GM23338 (cell line): ENCODE data around the gene RFNG. TPM values are rescaled to one million over a fixed set of nuclear protein-coding genes. Genes with fewer than 3 reads are reported as not detected.

Experiments used
- ATAC-seq: fragments of 200-7000 bp; cut with Tn5 transposase; 3 replicates; pipeline ENCODE4 v1.9.1; 2020
- DNase-seq: peaks from one replicate; pipeline ENCODE4 v3.0.0-alpha.2; 2015; ENCODE audit warnings: low spot score
- H2AFZ ChIP-seq: fragments of 200-600 bp; sonication (generic); 2 replicates; pipeline ENCODE4 v1.8.0; 2016; ENCODE audit warnings: antibody characterized with exemption, mild to moderate bottlenecking, moderate library complexity
- H3F3A ChIP-seq: fragments of 200-600 bp; sonication (generic); replicated peaks from 2 replicates; pipeline ENCODE4 v1.8.0; 2017; ENCODE audit warnings: antibody characterized with exemption, mixed run types, low read depth
- H3K27ac ChIP-seq: fragments of 200-600 bp; sonication (generic); 2 replicates; pipeline ENCODE4 v1.6.1; 2016; ENCODE audit warnings: low read depth
- H3K27me3 ChIP-seq: fragments of 200-600 bp; sonication (generic); 2 replicates; pipeline ENCODE4 v1.8.0; 2016; ENCODE audit warnings: mild to moderate bottlenecking, mixed run types, moderate library complexity; ENCODE audit not compliant: insufficient read depth
- H3K36me3 ChIP-seq: fragments of 200-600 bp; sonication (generic); 2 replicates; pipeline ENCODE4 v1.8.0; 2016; ENCODE audit warnings: mild to moderate bottlenecking; ENCODE audit not compliant: insufficient read depth
- H3K4me1 ChIP-seq: fragments of 200-600 bp; sonication (generic); 2 replicates; pipeline ENCODE4 v1.8.0; 2016; ENCODE audit warnings: mild to moderate bottlenecking, moderate library complexity; ENCODE audit not compliant: insufficient read depth
- H3K4me2 ChIP-seq: fragments of 200-600 bp; sonication (generic); 2 replicates; pipeline ENCODE4 v1.7.1; 2017; ENCODE audit warnings: mixed run types
- H3K4me3 ChIP-seq: fragments of 200-600 bp; sonication (generic); 2 replicates; pipeline ENCODE4 v1.6.1; 2016; ENCODE audit warnings: mixed run types
- H3K79me2 ChIP-seq: fragments of 200-600 bp; sonication (generic); replicated peaks from 2 replicates; pipeline ENCODE4 v1.8.0; 2017; ENCODE audit warnings: mild to moderate bottlenecking; ENCODE audit not compliant: insufficient read depth
- H3K9me2 ChIP-seq: fragments of 200-600 bp; sonication (generic); 2 replicates; pipeline ENCODE4 v1.8.0; 2017; ENCODE audit not compliant: insufficient read depth
- H4K20me1 ChIP-seq: fragments of 200-600 bp; sonication (generic); replicated peaks from 2 replicates; pipeline ENCODE4 v1.8.0; 2017; ENCODE audit warnings: mild to moderate bottlenecking; ENCODE audit not compliant: insufficient read depth
- H3K27ac Mint-ChIP-seq: 2 replicates; pipeline ENCODE4 v1.8.0; 2020; ENCODE audit warnings: inconsistent platforms, mild to moderate bottlenecking, moderate library complexity, mixed read lengths
- H3K27me3 Mint-ChIP-seq: 3 replicates; pipeline ENCODE4 v1.8.0; 2022; ENCODE audit warnings: low read depth, mild to moderate bottlenecking, moderate library complexity, mixed read lengths, inconsistent platforms; ENCODE audit not compliant: insufficient read depth, poor library complexity
- H3K36me3 Mint-ChIP-seq: 3 replicates; pipeline ENCODE4 v1.8.0; 2021; ENCODE audit warnings: low read depth, mild to moderate bottlenecking, inconsistent platforms, moderate library complexity, mixed read lengths
- H3K4me1 Mint-ChIP-seq: 3 replicates; pipeline ENCODE4 v1.8.0; 2020; ENCODE audit warnings: mild to moderate bottlenecking, inconsistent platforms, mixed read lengths
- H3K4me3 Mint-ChIP-seq: 3 replicates; pipeline ENCODE4 v1.8.0; 2021; ENCODE audit warnings: moderate library complexity, mild to moderate bottlenecking, inconsistent platforms, mixed read lengths
- H3K9me3 Mint-ChIP-seq: 3 replicates; pipeline ENCODE4 v1.8.0; 2020; ENCODE audit warnings: moderate library complexity, mild to moderate bottlenecking, inconsistent platforms, mixed read lengths
- EZH2 ChIP-seq: fragments of 200-600 bp; sonication (generic); IDR thresholded peaks from one replicate; pipeline ENCODE4 v1.8.0; 2017; ENCODE audit warnings: antibody characterized with exemption, mild to moderate bottlenecking, low read depth; ENCODE audit not compliant: unreplicated experiment
- EZH2phosphoT487 ChIP-seq: fragments of 200-600 bp; sonication (generic); IDR thresholded peaks from one replicate; pipeline ENCODE4 v1.8.1; 2018; ENCODE audit warnings: antibody characterized with exemption; ENCODE audit not compliant: unreplicated experiment
- JUNB ChIP-seq: IDR thresholded peaks from one replicate; pipeline ENCODE4 v1.6.1; 2016; ENCODE audit warnings: antibody characterized with exemption; ENCODE audit not compliant: unreplicated experiment
- NANOG ChIP-seq: IDR thresholded peaks from 2 replicates; pipeline ENCODE4 v1.6.1; 2016; ENCODE audit warnings: antibody characterized with exemption, borderline replicate concordance
- ZNF114 ChIP-seq: fragments of 250-450 bp; sonication (Bioruptor Pico); IDR thresholded peaks from 2 replicates; pipeline ENCODE4 v1.5.0; 2020; ENCODE audit warnings: mild to moderate bottlenecking, moderate library complexity
- ZNF331 ChIP-seq: fragments of 250-450 bp; sonication (Bioruptor Pico); IDR thresholded peaks from 2 replicates; pipeline ENCODE4 v1.5.0; 2020; ENCODE audit warnings: low read depth, mild to moderate bottlenecking, moderate library complexity
- ZNF462 ChIP-seq: fragments of 250-450 bp; sonication (Bioruptor Pico); IDR thresholded peaks from 2 replicates; pipeline ENCODE4 v1.5.0; 2020; ENCODE audit warnings: mild to moderate bottlenecking, moderate library complexity
- polyA plus RNA-seq: library from polyadenylated mRNA; unstranded; fragments of >200 nt; fragmentation: Nextera tagmentation; extraction: Ambion mirVana; gene quantifications from 2 replicates; pipeline ENCODE4 v1.2.1, GENCODE V29; 2016
- total RNA-seq: library from RNA; depleted of rRNA; stranded (reverse); fragments of >200 nt; shearing (Covaris generic); gene quantifications from 2 replicates; pipeline ENCODE4 v1.2.3, GENCODE V29; 2014
- TF ChIP-seq, protein P1 (sequence below): IDR thresholded peaks from 2 replicates; pipeline ENCODE4 v1.6.1; 2016; ENCODE audit warnings: antibody characterized with exemption
- TF ChIP-seq, protein P2 (sequence below): IDR thresholded peaks from one replicate; pipeline ENCODE4 v1.6.1; 2018; ENCODE audit warnings: antibody characterized with exemption; ENCODE audit not compliant: unreplicated experiment

Gene RFNG
- total and polyA plus RNA-seq, 2 experiments from 2014 or later: 18.0 to 44.7 TPM

DNA sequence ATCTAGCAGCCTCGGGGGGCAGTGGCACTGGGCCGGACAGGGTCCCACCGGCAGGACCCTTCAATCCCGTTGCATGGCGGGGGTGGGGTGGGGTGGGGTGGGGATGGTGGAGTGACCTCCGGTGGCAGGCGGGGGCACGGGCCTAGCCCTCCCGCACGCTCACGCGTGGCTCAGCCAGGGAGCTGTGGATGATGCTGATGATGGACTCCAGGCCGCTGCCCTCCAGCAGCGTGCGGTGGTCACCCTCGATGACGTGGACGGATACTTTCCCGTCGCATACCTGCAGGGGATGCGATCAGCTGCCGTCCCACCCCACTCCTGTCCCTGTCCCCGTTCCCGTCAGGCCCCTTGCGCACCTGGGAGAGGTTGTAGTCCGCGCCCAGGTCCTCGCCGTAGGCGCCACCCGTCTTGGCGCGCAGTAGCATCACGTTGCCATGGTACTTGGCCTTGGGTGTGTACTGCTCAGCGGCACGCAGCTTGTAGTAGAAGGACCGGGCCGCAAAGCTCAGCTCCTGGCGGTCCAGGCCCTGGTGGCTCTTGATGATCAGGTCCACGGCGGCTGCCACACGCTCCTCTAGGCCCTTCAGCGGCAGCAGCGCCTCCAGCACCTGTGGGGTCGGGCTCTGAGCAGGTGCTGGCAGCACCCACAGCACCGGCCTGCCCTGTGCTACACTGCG, 27.5 kb upstream of the RFNG start:
- peaks cover 8% of the 10 kb centered on the region for H4K20me1 ChIP-seq
- H3K4me1 ChIP-seq: no peaks in the 10 kb centered on the region
- Mint-ChIP-seq H3K36me3 (peaks cover 43% of the 10 kb centered on the region), H3K4me1 (peaks cover 3% of the 10 kb centered on the region), H3K4me3 (no peak overlapping the region), H3K27ac (no peak overlapping the region), H3K9me3 (no peaks in the 10 kb centered on the region; the same call in 1 of the 3 replicates), H3K27me3 (peaks cover 29% of the 10 kb centered on the region)
- no peak overlapping the region for H3K4me3 ChIP-seq
- H3K36me3 ChIP-seq: peaks cover 10% of the 10 kb centered on the region; the same call in 1 of the 2 replicates
- peaks cover 25% of the 10 kb centered on the region for H3F3A ChIP-seq
- no peak overlapping the region for H3K27ac ChIP-seq
- no peaks in the 10 kb centered on the region for H3K27me3 ChIP-seq
- DNase-seq: no peak
- no peaks in the 10 kb centered on the region for H3K9me2 ChIP-seq
- ATAC-seq: no peak
- no peak overlapping the region for H2AFZ ChIP-seq
- H3K79me2 ChIP-seq: no peaks in the 10 kb centered on the region
- no peak overlapping the region for H3K4me2 ChIP-seq
- TF ChIP-seq ZNF331: no peak
- TF ChIP-seq, protein P1, sequence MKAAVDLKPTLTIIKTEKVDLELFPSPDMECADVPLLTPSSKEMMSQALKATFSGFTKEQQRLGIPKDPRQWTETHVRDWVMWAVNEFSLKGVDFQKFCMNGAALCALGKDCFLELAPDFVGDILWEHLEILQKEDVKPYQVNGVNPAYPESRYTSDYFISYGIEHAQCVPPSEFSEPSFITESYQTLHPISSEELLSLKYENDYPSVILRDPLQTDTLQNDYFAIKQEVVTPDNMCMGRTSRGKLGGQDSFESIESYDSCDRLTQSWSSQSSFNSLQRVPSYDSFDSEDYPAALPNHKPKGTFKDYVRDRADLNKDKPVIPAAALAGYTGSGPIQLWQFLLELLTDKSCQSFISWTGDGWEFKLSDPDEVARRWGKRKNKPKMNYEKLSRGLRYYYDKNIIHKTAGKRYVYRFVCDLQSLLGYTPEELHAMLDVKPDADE: no peak
- no peak for TF ChIP-seq ZNF114 (CRISPR knock-in tag)
- TF ChIP-seq JUNB: no peak
- TF ChIP-seq ZNF462 (CRISPR knock-in tag): no peak
- TF ChIP-seq EZH2: no peak
- no peak for TF ChIP-seq NANOG
- no peak for TF ChIP-seq EZH2phosphoT487
- TF ChIP-seq, protein P2, sequence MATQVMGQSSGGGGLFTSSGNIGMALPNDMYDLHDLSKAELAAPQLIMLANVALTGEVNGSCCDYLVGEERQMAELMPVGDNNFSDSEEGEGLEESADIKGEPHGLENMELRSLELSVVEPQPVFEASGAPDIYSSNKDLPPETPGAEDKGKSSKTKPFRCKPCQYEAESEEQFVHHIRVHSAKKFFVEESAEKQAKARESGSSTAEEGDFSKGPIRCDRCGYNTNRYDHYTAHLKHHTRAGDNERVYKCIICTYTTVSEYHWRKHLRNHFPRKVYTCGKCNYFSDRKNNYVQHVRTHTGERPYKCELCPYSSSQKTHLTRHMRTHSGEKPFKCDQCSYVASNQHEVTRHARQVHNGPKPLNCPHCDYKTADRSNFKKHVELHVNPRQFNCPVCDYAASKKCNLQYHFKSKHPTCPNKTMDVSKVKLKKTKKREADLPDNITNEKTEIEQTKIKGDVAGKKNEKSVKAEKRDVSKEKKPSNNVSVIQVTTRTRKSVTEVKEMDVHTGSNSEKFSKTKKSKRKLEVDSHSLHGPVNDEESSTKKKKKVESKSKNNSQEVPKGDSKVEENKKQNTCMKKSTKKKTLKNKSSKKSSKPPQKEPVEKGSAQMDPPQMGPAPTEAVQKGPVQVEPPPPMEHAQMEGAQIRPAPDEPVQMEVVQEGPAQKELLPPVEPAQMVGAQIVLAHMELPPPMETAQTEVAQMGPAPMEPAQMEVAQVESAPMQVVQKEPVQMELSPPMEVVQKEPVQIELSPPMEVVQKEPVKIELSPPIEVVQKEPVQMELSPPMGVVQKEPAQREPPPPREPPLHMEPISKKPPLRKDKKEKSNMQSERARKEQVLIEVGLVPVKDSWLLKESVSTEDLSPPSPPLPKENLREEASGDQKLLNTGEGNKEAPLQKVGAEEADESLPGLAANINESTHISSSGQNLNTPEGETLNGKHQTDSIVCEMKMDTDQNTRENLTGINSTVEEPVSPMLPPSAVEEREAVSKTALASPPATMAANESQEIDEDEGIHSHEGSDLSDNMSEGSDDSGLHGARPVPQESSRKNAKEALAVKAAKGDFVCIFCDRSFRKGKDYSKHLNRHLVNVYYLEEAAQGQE: no peak
